ENCODE data around the gene RACGAP1.

The RACGAP1 gene

GRCh38 chr12:49941556-49942511 is 83.5 kb downstream of the RACGAP1 start:
- DNase-seq (ENCODE audit: low read depth): no peak

DNA sequence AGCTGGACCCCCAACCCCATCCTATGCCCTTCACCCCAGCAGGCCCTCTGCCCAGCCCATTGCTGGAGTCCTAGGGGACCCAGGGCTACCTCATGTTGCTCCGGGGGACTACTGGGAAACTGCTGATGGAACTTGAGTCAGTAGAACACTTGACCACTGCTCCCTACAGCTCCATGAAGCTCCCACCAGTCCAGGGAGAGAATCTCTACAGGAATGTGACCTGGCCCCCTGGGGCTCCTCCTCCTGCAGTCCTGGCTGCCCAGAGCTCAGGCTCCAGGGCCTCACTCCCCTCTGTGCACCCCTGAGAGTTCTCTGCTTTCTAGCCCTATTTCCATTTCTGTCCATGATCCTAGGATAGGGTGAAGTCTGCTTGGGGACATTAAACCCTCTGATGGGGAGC is 85.6 kb downstream of the RACGAP1 start:
- DNase-seq (ENCODE audit: low read depth): no peak

DNA sequence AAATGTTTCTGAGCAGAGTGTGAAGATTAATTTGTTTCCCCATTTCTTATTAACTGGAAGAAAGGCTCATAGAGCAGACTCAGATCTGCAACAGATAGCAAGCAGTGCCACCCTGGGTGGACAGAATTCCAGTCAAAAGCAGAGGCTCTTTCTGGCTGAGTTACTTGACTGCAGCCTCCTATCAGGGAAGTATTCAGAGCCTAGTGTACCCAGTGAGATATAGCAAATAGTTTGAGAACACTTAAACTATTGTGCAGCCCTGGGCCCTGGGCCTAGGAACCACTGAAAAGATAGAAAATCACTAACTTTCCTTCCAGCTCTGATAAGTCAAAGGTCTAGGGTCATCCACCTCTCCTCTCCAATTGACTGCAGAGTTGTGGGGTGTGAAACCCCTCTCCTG is 86.0 kb downstream of the RACGAP1 start:
- DNase-seq (ENCODE audit: low read depth): no peak

Data from non-pigmented ciliary epithelial cell (primary cell).